NCI-H2081 treated with DMSO at 0.1 percent for 48 hours (cell line): Measurements from ENCODE around the gene SIRT6.
"Not testable (repeated sequence)": the region's sequence is repeated elsewhere in the genome, so short reads cannot be mapped to it uniquely, and the experiment has no call there.

Experiments
- DNase-seq: peaks from one replicate; lab custom pipeline; 2025; lab: John Stamatoyannopoulos, UW

The SIRT6 gene

GRCh38 chr19:4134351-4134750 is 48.0 kb downstream of the SIRT6 start:
- DNase-seq, result no peak

GRCh38 chr19:4130744-4131438 is 51.5 kb downstream of the SIRT6 start:
- DNase-seq, result no peak

GRCh38 chr19:4129050-4129449 is 53.3 kb downstream of the SIRT6 start:
- not testable (repeated sequence) for DNase-seq

GRCh38 chr19:4127322-4127721 is 55.0 kb downstream of the SIRT6 start:
- not testable (repeated sequence) for DNase-seq

- DNase-seq, result no peak
These were observed 57.7 kb downstream of the SIRT6 start for GRCh38 chr19:4124638-4125037.
